ENCODE results near the gene PRSS2. TPM values are rescaled to one million over a fixed set of nuclear protein-coding genes. Genes with fewer than 3 reads are reported as not detected.

Gene PRSS2
- total and polyA plus RNA-seq, 9 of the 15 experiments (the other 6 are each of a cell fraction or from before 2014, with no cell fraction given) = 1.3 to 23.9 (median 3.8) TPM

DNA sequence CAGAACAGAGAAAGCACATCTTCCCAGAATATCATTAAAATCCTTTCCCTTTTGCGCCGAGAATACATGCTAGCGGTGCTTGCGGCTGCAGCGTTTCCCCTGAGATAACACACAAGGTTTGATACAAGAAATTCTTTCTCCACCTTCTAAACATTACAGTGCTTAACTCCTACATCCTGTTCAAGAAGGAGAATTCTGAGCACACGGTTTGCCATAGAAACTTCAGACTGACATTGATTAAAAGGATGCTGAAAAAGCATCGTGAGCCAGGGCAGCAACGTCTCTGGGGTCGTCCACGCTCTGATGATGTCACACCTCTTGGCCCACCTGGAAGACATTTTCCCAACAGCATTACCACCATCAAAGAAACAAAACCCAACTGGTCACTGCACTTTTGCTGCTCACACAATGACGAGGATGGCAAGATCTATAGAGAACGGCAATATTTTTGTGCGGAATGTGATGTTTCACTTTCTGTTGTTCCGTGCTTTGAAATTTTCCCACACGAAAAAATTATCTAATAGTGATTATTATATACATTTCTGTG lies 48.4 kb upstream of the PRSS2 start:
- WGBS (ENCODE audit: insufficient coverage, low coverage, missing lambda C conversion rate) = 2% methylated on average over 15 of the region's 15 CpGs
- no TSS peak for BruUV-seq (replicated peaks)

More for the DNA sequence above, 48.4 kb upstream of the PRSS2 start:
- Histone ChIP-seq H3K79me2 (ENCODE audit: control insufficient read depth, insufficient read depth, low read length) (no peaks in the 10 kb centered on the region), H3K4me3 (no peak overlapping the region), H3K4me2 (ENCODE audit: insufficient read depth, low read length) (peak overlapping the region; percentile 28), H3K9me1 (ENCODE audit: control insufficient read depth, insufficient read depth, low read length) (no peaks in the 10 kb centered on the region), H3K4me1 (replicated peaks in 1 of 2; ENCODE audit: control insufficient read depth in 2 of 2, insufficient read depth in 2 of 2, low read length in 2 of 2) (no peaks in the 10 kb centered on the region), H3K27ac (ENCODE audit: extremely low read depth, low read depth, low read length) (no peak overlapping the region), H3K36me3 (ENCODE audit: control insufficient read depth, insufficient read depth, low read length) (no peaks in the 10 kb centered on the region), H2AFZ (ENCODE audit: low read depth, low read length) (no peak overlapping the region), H3K9ac (ENCODE audit: insufficient read depth in 1 of 2, low read depth in 2 of 2, low read length in 2 of 2) (no peak overlapping the region), H3K27me3 (ENCODE audit: control insufficient read depth in 2 of 2, insufficient read depth in 2 of 2, low read length in 2 of 2) (peaks cover 20 to 25% of the 10 kb centered on the region in 2 experiments; a peak in 4 of 5 replicates), H4K20me1 (replicated peaks; ENCODE audit: control insufficient read depth, insufficient read depth, low read length) (no peaks in the 10 kb centered on the region), H3K9me3 (replicated peaks; ENCODE audit: control insufficient read depth, insufficient read depth, low read depth, low read length) (no peaks in the 10 kb centered on the region)
- no peak for DNase-seq (ENCODE audit: extremely low read depth in 1 of 4, low spot score in 3 of 4)
- ATAC-seq = no peak
- CTCF ChIA-PET (ENCODE audit: low intra/inter-chr PET ratio) = no interaction called here
- POLR2A ChIA-PET = no interaction called here
- TF ChIP-seq CEBPG (CRISPR knock-in tag; IDR thresholded peaks at IDR 0.05) = no peak
- no peak for TF ChIP-seq CEBPG (tag; conservative IDR thresholded peaks at IDR 0.05 in 1 of 2, IDR thresholded peaks at IDR 0.05 in 1 of 2)
- no peak for TF ChIP-seq ELF4 (CRISPR knock-in tag; IDR thresholded peaks at IDR 0.05)
- no peak for TF ChIP-seq MAFG (tag; conservative IDR thresholded peaks at IDR 0.05)
- no peak for TF ChIP-seq ESRRA (IDR thresholded peaks at IDR 0.05; ENCODE audit: borderline replicate concordance, low read depth)
- TF ChIP-seq, protein P1, sequence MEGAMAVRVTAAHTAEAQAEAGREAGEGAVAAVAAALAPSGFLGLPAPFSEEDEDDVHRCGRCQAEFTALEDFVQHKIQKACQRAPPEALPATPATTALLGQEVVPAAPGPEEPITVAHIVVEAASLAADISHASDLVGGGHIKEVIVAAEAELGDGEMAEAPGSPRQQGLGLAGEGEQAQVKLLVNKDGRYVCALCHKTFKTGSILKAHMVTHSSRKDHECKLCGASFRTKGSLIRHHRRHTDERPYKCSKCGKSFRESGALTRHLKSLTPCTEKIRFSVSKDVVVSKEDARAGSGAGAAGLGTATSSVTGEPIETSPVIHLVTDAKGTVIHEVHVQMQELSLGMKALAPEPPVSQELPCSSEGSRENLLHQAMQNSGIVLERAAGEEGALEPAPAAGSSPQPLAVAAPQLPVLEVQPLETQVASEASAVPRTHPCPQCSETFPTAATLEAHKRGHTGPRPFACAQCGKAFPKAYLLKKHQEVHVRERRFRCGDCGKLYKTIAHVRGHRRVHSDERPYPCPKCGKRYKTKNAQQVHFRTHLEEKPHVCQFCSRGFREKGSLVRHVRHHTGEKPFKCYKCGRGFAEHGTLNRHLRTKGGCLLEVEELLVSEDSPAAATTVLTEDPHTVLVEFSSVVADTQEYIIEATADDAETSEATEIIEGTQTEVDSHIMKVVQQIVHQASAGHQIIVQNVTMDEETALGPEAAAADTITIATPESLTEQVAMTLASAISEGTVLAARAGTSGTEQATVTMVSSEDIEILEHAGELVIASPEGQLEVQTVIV (CRISPR knock-in tag; IDR thresholded peaks at IDR 0.05; ENCODE audit: borderline replicate concordance) = no peak
- TF ChIP-seq MCM2 (IDR thresholded peaks at IDR 0.05; ENCODE audit: low read depth) = no peak
- no peak for TF ChIP-seq ZNF76 (CRISPR knock-in tag; IDR thresholded peaks at IDR 0.05; ENCODE audit: borderline replicate concordance)
- FAIRE-seq = peak; percentile 44
- intact Hi-C loops (cut with micrococcal nuclease) (no loop called here), in situ Hi-C loops (cut with MboI) (no loop called here)

Data from K562 (cell line).